CD4-positive, alpha-beta T cell treated with Interleukin-1 beta for 1 hour (primary cell): ENCODE data around the gene SIRPG.

Source experiments
- DNase-seq, 2 donors: peaks; one replicate each; pipeline ENCODE4 v3.0.0-alpha.2; 2020 to 2022

The SIRPG gene

GRCh38 chr20:1588533-1589460 is 68.8 kb downstream of the SIRPG start:
- no peak for DNase-seq

GRCh38 chr20:1587781-1588532 is 69.6 kb downstream of the SIRPG start:
- DNase-seq: no peak

DNA sequence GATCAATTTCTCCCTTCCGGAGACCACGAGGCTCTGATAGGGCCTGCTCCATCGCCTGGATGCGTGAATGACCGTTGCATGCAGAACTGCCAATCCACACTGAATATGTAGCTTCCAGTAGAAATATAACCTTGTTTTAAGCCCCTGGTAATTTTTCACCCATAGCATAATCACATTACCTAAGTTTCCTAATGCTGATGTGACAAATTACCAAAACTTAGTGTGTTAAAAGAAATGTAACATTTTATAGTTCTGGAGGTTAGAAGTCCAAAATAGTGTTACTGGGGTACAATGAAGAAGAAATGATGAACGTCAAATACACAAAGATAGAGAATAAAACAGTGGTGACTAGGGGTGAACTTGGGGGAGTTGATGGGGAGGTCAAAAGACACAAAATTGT is 78.1 kb downstream of the SIRPG start:
- no peak for DNase-seq
